Measurements from ENCODE around the gene UBASH3B.

The UBASH3B gene

GRCh38 chr11:122832721-122833470 lies 177.4 kb downstream of the UBASH3B start:
- Histone ChIP-seq H3K4me1 (ENCODE audit: low read length) (no peaks in the 10 kb centered on the region), H3K27me3 (ENCODE audit: low read depth, low read length) (peaks cover 5% of the 10 kb centered on the region; the same call in 1 of the 2 replicates), H3K27ac (ENCODE audit: low read length) (no peak overlapping the region), H3K79me2 (ENCODE audit: low read length) (no peaks in the 10 kb centered on the region), H3K36me3 (replicated peaks; ENCODE audit: low read depth, low read length) (no peaks in the 10 kb centered on the region), H3K9ac (ENCODE audit: low read length) (no peak overlapping the region), H3K9me3 (ENCODE audit: insufficient read depth, low read length) (no peaks in the 10 kb centered on the region), H3K4me3 (ENCODE audit: low read length) (no peak overlapping the region), H2AFZ (ENCODE audit: low read depth, low read length) (no peak overlapping the region), H3K4me2 (ENCODE audit: low read length) (no peak overlapping the region), H4K20me1 (ENCODE audit: insufficient read depth, low read length) (no peaks in the 10 kb centered on the region)
- TF ChIP-seq EZH2phosphoT487 (IDR thresholded peaks at IDR 0.05; ENCODE audit: low read depth) (no peak), CTCF (IDR thresholded peaks at IDR 0.05; ENCODE audit: low read depth, low read length) (no peak)

GRCh38 chr11:122833846-122834464 lies 178.4 kb downstream of the UBASH3B start:
- Histone ChIP-seq H3K4me1 (ENCODE audit: low read length) (no peaks in the 10 kb centered on the region), H4K20me1 (ENCODE audit: insufficient read depth, low read length) (no peaks in the 10 kb centered on the region), H3K27ac (ENCODE audit: low read length) (no peak overlapping the region), H3K79me2 (ENCODE audit: low read length) (no peaks in the 10 kb centered on the region), H3K9ac (ENCODE audit: low read length) (no peak overlapping the region), H2AFZ (ENCODE audit: low read depth, low read length) (no peak overlapping the region), H3K4me2 (ENCODE audit: low read length) (no peak overlapping the region), H3K36me3 (replicated peaks; ENCODE audit: low read depth, low read length) (no peaks in the 10 kb centered on the region), H3K27me3 (ENCODE audit: low read depth, low read length) (peaks cover 5% of the 10 kb centered on the region; the same call in 1 of the 2 replicates), H3K4me3 (ENCODE audit: low read length) (no peak overlapping the region), H3K9me3 (ENCODE audit: insufficient read depth, low read length) (no peaks in the 10 kb centered on the region)
- TF ChIP-seq CTCF (IDR thresholded peaks at IDR 0.05; ENCODE audit: low read depth, low read length) (no peak), EZH2phosphoT487 (IDR thresholded peaks at IDR 0.05; ENCODE audit: low read depth) (no peak)

GRCh38 chr11:122836916-122837315 lies 181.4 kb downstream of the UBASH3B start:
- Histone ChIP-seq H3K9me3 (ENCODE audit: insufficient read depth, low read length) (no peaks in the 10 kb centered on the region), H3K27ac (ENCODE audit: low read length) (no peak overlapping the region), H2AFZ (ENCODE audit: low read depth, low read length) (no peak overlapping the region), H3K27me3 (ENCODE audit: low read depth, low read length) (peaks cover 5% of the 10 kb centered on the region; the same call in 1 of the 2 replicates), H3K4me2 (ENCODE audit: low read length) (no peak overlapping the region), H4K20me1 (ENCODE audit: insufficient read depth, low read length) (no peaks in the 10 kb centered on the region), H3K79me2 (ENCODE audit: low read length) (no peaks in the 10 kb centered on the region), H3K4me1 (ENCODE audit: low read length) (no peaks in the 10 kb centered on the region), H3K9ac (ENCODE audit: low read length) (no peak overlapping the region), H3K36me3 (replicated peaks; ENCODE audit: low read depth, low read length) (no peaks in the 10 kb centered on the region), H3K4me3 (ENCODE audit: low read length) (no peak overlapping the region)
- TF ChIP-seq EZH2phosphoT487 (IDR thresholded peaks at IDR 0.05; ENCODE audit: low read depth) (no peak), CTCF (IDR thresholded peaks at IDR 0.05; ENCODE audit: low read depth, low read length) (no peak)

GRCh38 chr11:122837528-122838346 lies 182.2 kb downstream of the UBASH3B start:
- H3K4me3 ChIP-seq (ENCODE audit: low read length) = no peak overlapping the region
- H2AFZ ChIP-seq (ENCODE audit: low read depth, low read length) = no peak overlapping the region
- H3K9me3 ChIP-seq (ENCODE audit: insufficient read depth, low read length) = no peaks in the 10 kb centered on the region
- no peak overlapping the region for H3K4me2 ChIP-seq (ENCODE audit: low read length)
- H3K27ac ChIP-seq (ENCODE audit: low read length) = no peak overlapping the region
- H3K9ac ChIP-seq (ENCODE audit: low read length) = no peak overlapping the region
- no peaks in the 10 kb centered on the region for H3K4me1 ChIP-seq (ENCODE audit: low read length)
- no peaks in the 10 kb centered on the region for H3K79me2 ChIP-seq (ENCODE audit: low read length)
- TF ChIP-seq EZH2phosphoT487 (IDR thresholded peaks at IDR 0.05; ENCODE audit: low read depth) (no peak), CTCF (IDR thresholded peaks at IDR 0.05; ENCODE audit: low read depth, low read length) (no peak)
- no peaks in the 10 kb centered on the region for H3K36me3 ChIP-seq (replicated peaks; ENCODE audit: low read depth, low read length)
- H3K27me3 ChIP-seq (ENCODE audit: low read depth, low read length) = peaks cover 5% of the 10 kb centered on the region; the same call in 1 of the 2 replicates
- no peaks in the 10 kb centered on the region for H4K20me1 ChIP-seq (ENCODE audit: insufficient read depth, low read length)
